Activated naive CD4-positive, alpha-beta T cell treated with Interleukin-2 at 50 U/mL for 16 hours (primary cell): ENCODE data around the gene MKI67.

Experiments used
- DNase-seq: peaks from one replicate; pipeline ENCODE4 v3.0.0-alpha.2; 2020

MKI67 gene

DNA sequence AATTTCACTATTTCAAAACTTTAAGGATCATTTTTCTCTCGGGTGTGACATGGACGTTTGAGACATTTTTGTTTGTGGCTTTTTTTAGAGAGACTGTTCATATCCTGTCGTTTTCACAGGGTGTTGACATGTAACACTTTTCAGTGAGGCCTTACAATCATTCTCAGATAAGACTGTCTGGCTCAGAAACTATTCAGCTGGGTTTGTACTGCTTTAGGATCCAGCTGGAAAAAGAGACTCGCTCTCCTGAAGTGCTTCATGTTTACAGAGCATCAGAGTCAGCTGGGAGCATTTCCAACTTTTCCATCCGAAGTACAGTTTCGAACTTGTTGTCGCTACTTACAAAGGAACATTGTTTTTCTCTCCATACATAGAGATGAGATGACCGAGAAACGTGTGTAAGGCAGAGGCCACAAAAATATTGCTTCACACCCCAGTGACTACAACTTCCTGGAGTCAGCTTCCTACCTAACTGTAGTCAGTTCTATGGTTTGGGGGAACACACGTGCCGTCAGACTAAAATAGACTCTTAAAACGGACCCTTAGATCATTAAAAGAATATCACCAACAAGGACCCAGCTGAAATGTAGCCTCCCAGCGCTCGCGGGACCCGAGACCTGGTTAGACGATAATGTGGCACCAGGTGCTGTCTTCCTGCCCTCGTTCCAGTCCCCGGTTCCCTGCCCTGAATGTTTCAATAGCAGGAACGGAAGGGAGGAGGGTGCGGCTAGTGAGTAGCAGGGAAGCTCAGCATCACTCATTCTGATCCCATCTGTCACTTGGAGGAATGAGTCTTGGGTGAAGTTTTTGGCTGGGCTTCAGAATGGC lies 78.0 kb downstream of the MKI67 start:
- peak; percentile 13 for DNase-seq

DNA sequence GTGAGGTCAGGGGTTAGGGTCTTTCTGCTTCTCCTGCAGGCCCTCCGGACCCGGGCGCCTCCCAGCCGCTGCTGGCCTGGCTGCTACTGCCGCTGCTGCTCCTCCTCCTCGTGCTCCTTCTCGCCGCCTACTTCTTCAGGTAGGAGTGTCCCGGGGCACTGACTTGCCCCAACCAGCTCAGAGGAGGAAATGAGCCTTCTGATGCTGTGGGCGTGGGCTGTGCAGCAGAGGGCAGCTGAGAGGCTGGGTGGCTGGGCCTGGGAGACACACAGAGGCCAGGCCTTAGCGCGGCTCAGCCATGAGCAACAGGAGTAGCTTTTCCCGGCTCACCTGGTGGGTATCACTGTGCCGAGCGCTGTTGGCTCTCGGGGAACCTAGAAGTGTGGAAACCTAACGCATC lies 78.9 kb downstream of the MKI67 start:
- DNase-seq: peak; percentile 86

DNA sequence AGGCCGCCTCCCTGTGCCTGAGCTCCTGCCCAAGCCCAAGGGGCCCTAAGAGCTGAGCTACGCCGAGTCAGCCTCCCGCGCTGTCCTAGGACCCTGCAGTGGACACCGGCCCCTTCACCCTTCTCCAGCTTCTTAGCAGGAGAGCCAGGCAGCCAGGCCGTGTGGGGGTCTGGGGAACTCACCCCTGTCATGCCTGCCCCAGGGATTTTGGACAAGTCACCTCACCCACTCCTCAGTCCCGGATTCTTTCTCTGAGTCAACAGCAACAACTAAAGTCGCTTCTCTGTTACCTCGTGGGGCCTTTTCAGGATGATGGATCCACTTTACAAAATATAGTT lies 79.3 kb downstream of the MKI67 start:
- no peak for DNase-seq
